H1 (cell line): ENCODE results near the gene MCCD1. TPM values are rescaled to one million over a fixed set of nuclear protein-coding genes. Genes with fewer than 3 reads are reported as not detected.
A peak's percentile ranks its signal among the peaks of the same experiment; 100 is the strongest.

Source experiments
- EP300 ChIP-seq, 2 experiments: IDR thresholded peaks; 1 replicate in 1 of 2; 2 replicates in 1 of 2; pipeline ENCODE4 v1.6.1; 2011 to 2012; ENCODE audit warnings: low read depth in 2 of 2, low read length in 2 of 2, mild to moderate bottlenecking in 2 of 2, borderline replicate concordance in 1 of 2, inconsistent platforms in 1 of 2, moderate library complexity in 1 of 2
- EZH2 ChIP-seq: fragments of 200-600 bp; sonication (generic); IDR thresholded peaks from 2 replicates; pipeline ENCODE4 v1.7.1; 2012; ENCODE audit warnings: low read depth, mild to moderate bottlenecking, moderate library complexity, low read length, inconsistent platforms; ENCODE audit not compliant: severe bottlenecking
- FOSL1 ChIP-seq: IDR thresholded peaks from 2 replicates; pipeline ENCODE4 v1.6.1; 2011; ENCODE audit warnings: mild to moderate bottlenecking, low read depth, low read length, moderate library complexity; ENCODE audit not compliant: insufficient read depth
- GTF2F1 ChIP-seq: IDR thresholded peaks from 2 replicates; pipeline ENCODE4 v1.6.1; 2012; ENCODE audit warnings: low read depth, low read length, improper control_type of control experiment, borderline replicate concordance
- HDAC6 ChIP-seq: IDR thresholded peaks from one replicate; pipeline ENCODE4 v1.7.1; 2012; ENCODE audit warnings: low read depth, mild to moderate bottlenecking, inconsistent platforms, low read length, moderate library complexity
- NRF1 ChIP-seq: IDR thresholded peaks from 2 replicates; pipeline ENCODE4 v1.6.1; 2011; ENCODE audit warnings: mild to moderate bottlenecking, low read depth, low read length, improper control_type of control experiment
- POLR2A ChIP-seq, 2 experiments: IDR thresholded peaks; 1 replicate in 1 of 2; 2 replicates in 1 of 2; pipeline ENCODE4 v1.6.1; 2011; ENCODE audit warnings: low read depth in 2 of 2, low read length in 2 of 2, mild to moderate bottlenecking in 2 of 2; ENCODE audit errors: control extremely low read depth in 1 of 2
- RBBP5 ChIP-seq: IDR thresholded peaks from 2 replicates; pipeline ENCODE4 v1.7.1; 2012; ENCODE audit warnings: low read depth, mild to moderate bottlenecking, inconsistent platforms, low read length, moderate library complexity, borderline replicate concordance
- SIRT6 ChIP-seq: IDR thresholded peaks from one replicate; pipeline ENCODE4 v1.7.1; 2012; ENCODE audit warnings: low read length, inconsistent platforms
- SP1 ChIP-seq: IDR thresholded peaks from 2 replicates; pipeline ENCODE4 v1.6.1; 2011; ENCODE audit warnings: low read depth, low read length
- SRF ChIP-seq: IDR thresholded peaks from 2 replicates; pipeline ENCODE4 v1.6.1; 2011; ENCODE audit warnings: mild to moderate bottlenecking, low read depth, low read length, moderate library complexity
- TAF7 ChIP-seq: optimal IDR thresholded peaks from 2 replicates; pipeline ENCODE3; 2011; ENCODE audit warnings: low read depth, mild to moderate bottlenecking, inconsistent platforms, low read length, moderate library complexity, borderline replicate concordance
- TEAD4 ChIP-seq: IDR thresholded peaks from 2 replicates; pipeline ENCODE4 v1.6.1; 2012; ENCODE audit warnings: low read depth, low read length, inconsistent platforms, mixed read lengths
- ZNF274 ChIP-seq: IDR thresholded peaks from 2 replicates; pipeline ENCODE4 v1.7.0; 2012; ENCODE audit warnings: low read length, borderline replicate concordance; ENCODE audit errors: extremely low read depth
- polyA plus RNA-seq, 7 experiments: library from polyadenylated mRNA; depleted of rRNA in 3 of 7; stranded (reverse) in 5 of 7; unstranded in 2 of 7; fragments of >200 nt in 5 of 7; fragments of 200-250 nt in 2 of 7; gene quantifications; 1 replicate in 5 of 7; 2 replicates in 1 of 7; 4 replicates in 1 of 7; pipeline versions ENCODE4 v1.2.1 to v1.2.3, GENCODE V29; 2011 to 2013; ENCODE audit warnings: missing spikeins in 2 of 7, mixed read lengths in 2 of 7
- total RNA-seq: library from RNA; stranded (reverse); fragmentation: NEBNext Ultra II Directional; extraction: Animal tissue kit (Norgen Biotek cat#: 25700); gene quantifications from 2 replicates; pipeline ENCODE4 v1.2.1, GENCODE V29; 2021

Gene MCCD1
- total and polyA plus RNA-seq, 2 of the 8 experiments (the other 6 are each of a cell fraction or from before 2014, with no cell fraction given), result not detected

DNA sequence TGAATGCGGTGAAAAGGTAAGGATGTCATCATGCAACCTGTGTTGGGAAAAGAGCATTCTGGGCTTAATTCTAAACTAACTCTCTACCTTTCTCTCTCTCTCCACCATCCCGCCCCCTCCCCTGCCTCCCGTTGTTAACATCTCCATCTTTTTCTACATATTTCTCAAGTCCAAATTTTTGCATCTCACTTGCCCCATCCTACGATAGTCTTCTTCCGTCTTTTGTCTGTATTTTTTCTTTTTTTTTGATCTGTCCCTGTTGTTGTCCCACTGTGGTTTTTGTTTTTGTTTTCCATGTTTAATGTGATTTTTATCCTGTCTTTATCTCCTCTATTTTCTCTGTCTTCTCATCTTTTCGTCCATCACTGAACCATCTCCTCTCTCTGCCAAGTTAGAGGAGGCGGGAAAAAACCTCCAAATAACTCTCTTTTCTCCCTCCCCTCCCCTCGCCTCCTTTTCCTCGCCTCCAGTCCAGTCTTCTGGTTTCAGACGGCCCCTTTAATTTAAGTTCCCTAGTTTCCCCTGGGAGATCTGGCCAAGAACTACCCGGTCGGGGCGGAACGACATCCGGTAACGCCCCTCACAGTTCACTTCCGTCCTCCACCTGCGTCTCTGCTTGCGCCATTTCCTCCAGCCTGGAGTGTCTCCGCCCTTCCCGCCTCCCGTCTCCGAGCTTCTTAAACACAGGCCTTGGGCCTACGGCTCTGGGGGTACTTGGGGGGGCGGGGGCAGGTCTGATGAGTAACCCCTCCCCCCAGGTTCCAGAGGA lies 18.4 kb downstream of the MCCD1 start, which contains the start of gene NFKBIL1 (continued):
- TF ChIP-seq RBBP5 (0 out of 2 replicates have a peak, but pooled peaks have one; percentile 19), POLR2A (IDR thresholded peaks at IDR 0.05; ENCODE audit: control extremely low read depth in 1 of 2, low read depth in 2 of 2, low read length in 2 of 2) (peak; percentile 22 to 74), SP1 (peak; percentile 87), TEAD4 (no peak), ZNF274 (no peak), GTF2F1 (no peak), FOSL1 (no peak), EP300 (IDR thresholded peaks at IDR 0.05; ENCODE audit: borderline replicate concordance in 1 of 2, low read depth in 2 of 2, low read length in 2 of 2) (peak in 1 of 2 experiments; percentile 61; a peak in 1 of 3 replicates), HDAC6 (no peak), SIRT6 (no peak), EZH2 (no peak), NRF1 (no peak), TAF7 (no peak), SRF (no peak)
